Esophagus squamous epithelium (tissue), 4 donors: Measurements from ENCODE around the gene ZDHHC7.

Experiments
- POLR2A ChIP-seq, 4 donors: fragments of 450-650 bp; IDR thresholded peaks; one replicate each; pipeline ENCODE4 v1.6.1; 2017; ENCODE audit warnings: antibody characterized with exemption in 4 of 4, mild to moderate bottlenecking in 4 of 4, moderate library complexity in 3 of 4
- TF ChIP-seq, protein P1 (sequence below), 6 experiments: fragments of 450-650 bp in 4 of 6; fragments of 200-600 bp in 2 of 6; sonication (generic) in 2 of 6; IDR thresholded peaks; one replicate each; pipeline ENCODE4 v1.5.1; 2016 to 2019; ENCODE audit warnings: antibody characterized with exemption in 6 of 6, mild to moderate bottlenecking in 4 of 6, moderate library complexity in 4 of 6

GRCh38 chr16:84995663-84996062 is 15.7 kb downstream of the ZDHHC7 start:
- TF ChIP-seq, protein P1, sequence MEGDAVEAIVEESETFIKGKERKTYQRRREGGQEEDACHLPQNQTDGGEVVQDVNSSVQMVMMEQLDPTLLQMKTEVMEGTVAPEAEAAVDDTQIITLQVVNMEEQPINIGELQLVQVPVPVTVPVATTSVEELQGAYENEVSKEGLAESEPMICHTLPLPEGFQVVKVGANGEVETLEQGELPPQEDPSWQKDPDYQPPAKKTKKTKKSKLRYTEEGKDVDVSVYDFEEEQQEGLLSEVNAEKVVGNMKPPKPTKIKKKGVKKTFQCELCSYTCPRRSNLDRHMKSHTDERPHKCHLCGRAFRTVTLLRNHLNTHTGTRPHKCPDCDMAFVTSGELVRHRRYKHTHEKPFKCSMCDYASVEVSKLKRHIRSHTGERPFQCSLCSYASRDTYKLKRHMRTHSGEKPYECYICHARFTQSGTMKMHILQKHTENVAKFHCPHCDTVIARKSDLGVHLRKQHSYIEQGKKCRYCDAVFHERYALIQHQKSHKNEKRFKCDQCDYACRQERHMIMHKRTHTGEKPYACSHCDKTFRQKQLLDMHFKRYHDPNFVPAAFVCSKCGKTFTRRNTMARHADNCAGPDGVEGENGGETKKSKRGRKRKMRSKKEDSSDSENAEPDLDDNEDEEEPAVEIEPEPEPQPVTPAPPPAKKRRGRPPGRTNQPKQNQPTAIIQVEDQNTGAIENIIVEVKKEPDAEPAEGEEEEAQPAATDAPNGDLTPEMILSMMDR (IDR thresholded peaks at IDR 0.05): no peak
- no peak for TF ChIP-seq POLR2A (IDR thresholded peaks at IDR 0.05)
